Upper lobe of left lung (tissue), 6 donors: ENCODE measurements around the gene FEM1A. TPM values are rescaled to one million over a fixed set of nuclear protein-coding genes. Genes with fewer than 3 reads are reported as not detected.
"Not testable (repeated sequence)": the region's sequence is repeated elsewhere in the genome, so short reads cannot be mapped to it uniquely, and the experiment has no call there.

Experiments
- ATAC-seq, 2 donors: fragments of 200-7000 bp; cut with Tn5 transposase; one replicate each; pipeline ENCODE4 v1.9.1; 2022; ENCODE audit warnings: mild to moderate bottlenecking in 2 of 2, moderate library complexity in 2 of 2; ENCODE audit not compliant: low FRiP score in 2 of 2
- DNase-seq, 2 donors: peaks; one replicate each; pipeline ENCODE4 v3.0.0-alpha.2; 2019 to 2020
- H3K27ac ChIP-seq, 4 donors: fragments of 200-600 bp; sonication (generic); one replicate each; pipeline ENCODE4 v1.5.1; 2016 to 2019
- H3K27me3 ChIP-seq, 4 donors: fragments of 200-600 bp; sonication (generic); one replicate each; pipeline ENCODE4 v1.5.1; 2017 to 2019
- H3K36me3 ChIP-seq, 4 donors: fragments of 200-600 bp; sonication (generic); one replicate each; pipeline ENCODE4 v1.5.1; 2016 to 2019
- H3K4me1 ChIP-seq, 4 donors: fragments of 200-600 bp; sonication (generic); one replicate each; pipeline ENCODE4 v1.5.1; 2018 to 2019
- H3K4me3 ChIP-seq, 4 donors: fragments of 200-600 bp; sonication (generic); one replicate each; pipeline ENCODE4 v1.5.1; 2017 to 2019; ENCODE audit warnings: mild to moderate bottlenecking in 2 of 4, moderate library complexity in 1 of 4
- H3K9me3 ChIP-seq, 4 donors: fragments of 200-600 bp; sonication (generic); one replicate each; pipeline ENCODE4 v1.5.1; 2018 to 2019
- CTCF ChIP-seq, 6 experiments: fragments of 450-650 bp in 4 of 6; fragments of 200-600 bp in 2 of 6; sonication (generic) in 2 of 6; IDR thresholded peaks; one replicate each; pipeline ENCODE4 v1.5.1; 2016 to 2019; ENCODE audit warnings: antibody characterized with exemption in 6 of 6
- EP300 ChIP-seq, 4 donors: sonication (generic); formaldehyde crosslinking; IDR thresholded peaks; one replicate each; pipeline ENCODE4 v1.5.1; 2017; ENCODE audit warnings: antibody characterized with exemption in 4 of 4, control low read depth in 2 of 4
- POLR2A ChIP-seq, 4 donors: fragments of 450-650 bp; IDR thresholded peaks; one replicate each; pipeline ENCODE4 v1.5.1; 2016 to 2017; ENCODE audit warnings: antibody characterized with exemption in 4 of 4, mild to moderate bottlenecking in 2 of 4
- POLR2AphosphoS5 ChIP-seq, 2 donors: sonication (generic); formaldehyde crosslinking; IDR thresholded peaks; one replicate each; pipeline ENCODE4 v1.5.1; 2017; ENCODE audit warnings: antibody characterized with exemption in 2 of 2
- WGBS, 2 donors: methylation state at CpG; one replicate each; pipeline ENCODE4 v1.1.5; 2017 to 2018; 5-methylcytosine and 5-hydroxymethylcytosine counted together
- total RNA-seq, 6 donors: library from RNA; depleted of rRNA in 4 of 6; stranded (reverse); fragments of >200 nt in 4 of 6; gene quantifications; one replicate each; pipeline versions ENCODE4 v1.1.0 to v1.2.1, GENCODE V29; 2016 to 2021
- donor health status: DM: no; HTN: no; CAD: no; lungs with moderate emphysema.
- donor health status: DM: no; HTN: yes; CAD: no; lungs with severe emphysema.

FEM1A gene
- total RNA-seq, 6 donors from 2014 or later: 15.6 to 22.2 (median 16.0) TPM

- Histone ChIP-seq H3K4me3 (no peak overlapping the region), H3K36me3 (peaks cover 0 to 7% (median 3%) of the 10 kb centered on the region in 4 donors), H3K9me3 (no peaks in the 10 kb centered on the region), H3K4me1 (peaks cover 20 to 37% (median 21%) of the 10 kb centered on the region in 4 donors), H3K27ac (peak overlapping the region; percentile 16 to 94 (median 58)), H3K27me3 (no peaks in the 10 kb centered on the region)
- DNase-seq (no peak), ATAC-seq (no peak)
- TF ChIP-seq POLR2AphosphoS5 (IDR thresholded peaks at IDR 0.05): no peak
- no peak for TF ChIP-seq EP300 (IDR thresholded peaks at IDR 0.05)
- TF ChIP-seq POLR2A (IDR thresholded peaks at IDR 0.05): no peak
- no peak for TF ChIP-seq CTCF (IDR thresholded peaks at IDR 0.05)
- 57 to 64% methylated on average over 13 to 16 of the region's 16 CpGs for WGBS, 2 donors
Measured at GRCh38 chr19:4829001-4829712, 37.6 kb downstream of the FEM1A start.

GRCh38 chr19:4830332-4830731, 38.8 kb downstream of the FEM1A start:
- H3K27me3 ChIP-seq: no peaks in the 10 kb centered on the region
- H3K4me1 ChIP-seq: peaks cover 20 to 37% (median 21%) of the 10 kb centered on the region in 4 donors
- no peaks in the 10 kb centered on the region for H3K9me3 ChIP-seq
- peak overlapping the region; percentile 91 to 98 (median 93) for H3K27ac ChIP-seq
- WGBS, 2 donors: 86% methylated on average over 6 of the region's 6 CpGs
- H3K4me3 ChIP-seq: peak overlapping the region; percentile 73 to 97 (median 79)
- ATAC-seq: no peak
- TF ChIP-seq POLR2A (IDR thresholded peaks at IDR 0.05) (no peak), EP300 (IDR thresholded peaks at IDR 0.05) (no peak), POLR2AphosphoS5 (IDR thresholded peaks at IDR 0.05) (no peak), CTCF (IDR thresholded peaks at IDR 0.05) (no peak)
- DNase-seq: no peak
- H3K36me3 ChIP-seq: peaks cover 0 to under 1% (median 0%) of the 10 kb centered on the region in 4 donors

- TF ChIP-seq POLR2A (IDR thresholded peaks at IDR 0.05) (no peak), EP300 (IDR thresholded peaks at IDR 0.05) (no peak), CTCF (IDR thresholded peaks at IDR 0.05) (no peak), POLR2AphosphoS5 (IDR thresholded peaks at IDR 0.05) (no peak)
- Histone ChIP-seq H3K27me3 (no peaks in the 10 kb centered on the region), H3K4me3 (peak overlapping the region; percentile 73 to 97 (median 79)), H3K4me1 (peaks cover 20 to 37% (median 21%) of the 10 kb centered on the region in 4 donors), H3K9me3 (no peaks in the 10 kb centered on the region), H3K36me3 (no peaks in the 10 kb centered on the region), H3K27ac (peak overlapping the region; percentile 91 to 98 (median 93))
- 55 to 64% methylated on average over 6 of the region's 6 CpGs for WGBS, 2 donors
- DNase-seq: no peak
- peak; percentile 12 to 44 for ATAC-seq
Measured at GRCh38 chr19:4830768-4831265, 39.3 kb downstream of the FEM1A start.

- peaks cover 20 to 37% (median 21%) of the 10 kb centered on the region in 4 donors for H3K4me1 ChIP-seq
- H3K27me3 ChIP-seq: no peaks in the 10 kb centered on the region
- peak; percentile 91 to 98 for ATAC-seq
- peak within 1 kb of the TSS; percentile 73 to 97 (median 79) for H3K4me3 ChIP-seq
- TF ChIP-seq CTCF (IDR thresholded peaks at IDR 0.05): peak in 2 of 6 experiments; percentile 40 to 46
- TF ChIP-seq EP300 (IDR thresholded peaks at IDR 0.05): no peak
- TF ChIP-seq POLR2A (IDR thresholded peaks at IDR 0.05): peak in 3 of 4 donors; percentile 84 to 93 (median 87)
- peak; percentile 94 to 96 for TF ChIP-seq POLR2AphosphoS5 (IDR thresholded peaks at IDR 0.05)
- peak within 1 kb of the TSS; percentile 91 to 98 (median 93) for H3K27ac ChIP-seq
- DNase-seq: peak; percentile 86 to 96
- no peaks in the 10 kb centered on the region for H3K9me3 ChIP-seq
- H3K36me3 ChIP-seq: no peaks in the 10 kb centered on the region
- 1% methylated on average over 11 to 37 of the region's 52 CpGs for WGBS, 2 donors
Measured at GRCh38 chr19:4831304-4831978, 39.9 kb downstream of the FEM1A start, which contains the start of gene TICAM1. Gene TICAM1 (minus strand): TSS chr19:4831712. CDS start chr19:4818377, 13,335 bp downstream.

GRCh38 chr19:4831979-4832340, 40.4 kb downstream of the FEM1A start:
- peak overlapping the region; percentile 91 to 98 (median 93) for H3K27ac ChIP-seq
- H3K4me3 ChIP-seq: peak overlapping the region; percentile 73 to 97 (median 79)
- 23 to 28% methylated on average over 9 of the region's 9 CpGs for WGBS, 2 donors
- not testable (repeated sequence) for DNase-seq, H3K27me3 ChIP-seq, H3K36me3 ChIP-seq, H3K9me3 ChIP-seq
- peaks cover 20 to 37% (median 21%) of the 10 kb centered on the region in 4 donors for H3K4me1 ChIP-seq
- peak in 1 of 2 donors; percentile 44 for ATAC-seq
